Measurements from ENCODE around the gene MIOX.
A peak's percentile ranks its signal among the peaks of the same experiment; 100 is the strongest.

Gene MIOX

GRCh38 chr22:50474710-50475651 lies 11.7 kb upstream of the MIOX start, which contains the start of gene SBF1:
Gene SBF1, minus strand, starts transcription at chr22:50475035. Its CDS starts 195 bp downstream, at chr22:50474840.
- peak; percentile 57 for DNase-seq

- no peak for DNase-seq
Measured at GRCh38 chr22:50475652-50476002, 11.0 kb upstream of the MIOX start.

GRCh38 chr22:50476868-50477267 lies 9.8 kb upstream of the MIOX start:
- no peak for DNase-seq

GRCh38 chr22:50477923-50478322 lies 8.7 kb upstream of the MIOX start:
- DNase-seq = no peak

- no peak for DNase-seq
Measured at GRCh38 chr22:50479721-50480120, 6.9 kb upstream of the MIOX start.

- DNase-seq = no peak
Measured at GRCh38 chr22:50481045-50481439, 5.6 kb upstream of the MIOX start.

GRCh38 chr22:50481440-50482106 lies 5.1 kb upstream of the MIOX start, which contains the start of gene ADM2:
Gene ADM2, plus strand, starts transcription at chr22:50481543. Its CDS starts 305 bp downstream, at chr22:50481848.
- no peak for DNase-seq

GRCh38 chr22:50482107-50483074 lies 4.3 kb upstream of the MIOX start:
- no peak for DNase-seq

GRCh38 chr22:50483106-50483505 lies 3.6 kb upstream of the MIOX start:
- DNase-seq = no peak

GRCh38 chr22:50483556-50483955 lies 3.1 kb upstream of the MIOX start:
- DNase-seq = no peak

GRCh38 chr22:50483977-50484853 lies 2.4 kb upstream of the MIOX start:
- no peak for DNase-seq

GRCh38 chr22:50485221-50486131 lies 1.2 kb upstream of the MIOX start:
- DNase-seq = no peak

GRCh38 chr22:50487290-50488005 lies 789 bp downstream of the MIOX start:
- DNase-seq = no peak

- DNase-seq = no peak
Measured at GRCh38 chr22:50488006-50488677, 1.5 kb downstream of the MIOX start.

- no peak for DNase-seq
Measured at GRCh38 chr22:50488886-50489285, 2.2 kb downstream of the MIOX start.

GRCh38 chr22:50489363-50490243 lies 2.9 kb downstream of the MIOX start:
- DNase-seq = no peak

GRCh38 chr22:50490531-50491308 lies 4.1 kb downstream of the MIOX start:
- no peak for DNase-seq

GRCh38 chr22:50497093-50497492 lies 10.4 kb downstream of the MIOX start:
- DNase-seq = no peak

Data from NCI-H1048 (cell line).